Stimulated activated effector memory CD8-positive, alpha-beta T cell treated with anti-CD3 and anti-CD28 coated beads, Interleukin-12 subunit alpha, Interleukin-12 subunit beta, amount 100 ng/mL, for 72 hours (primary cell): ENCODE measurements around the gene EEFSEC.

ENCODE experiments used
- ATAC-seq: fragments of 150-1000 bp; cut with Tn5 transposase; 2 replicates; pipeline ENCODE4 v1.10.0; 2021
- DNase-seq, 2 donors: peaks; one replicate each; pipeline ENCODE4 v3.0.0; 2021 to 2022; ENCODE audit warnings: low spot score in 2 of 2
- H3K27ac Mint-ChIP-seq: one replicate; pipeline ENCODE4 v1.8.0; 2022; ENCODE audit warnings: mild to moderate bottlenecking, mixed read lengths
- H3K36me3 Mint-ChIP-seq: one replicate; pipeline ENCODE4 v1.8.0; 2022; ENCODE audit warnings: mild to moderate bottlenecking, mixed read lengths
- H3K4me1 Mint-ChIP-seq: one replicate; pipeline ENCODE4 v1.8.0; 2022; ENCODE audit warnings: mixed read lengths
- H3K4me3 Mint-ChIP-seq: one replicate; pipeline ENCODE4 v1.8.0; 2022; ENCODE audit warnings: mild to moderate bottlenecking, mixed read lengths
- H3K9me3 Mint-ChIP-seq: one replicate; pipeline ENCODE4 v1.8.0; 2022; ENCODE audit warnings: mixed read lengths

The EEFSEC gene

DNA sequence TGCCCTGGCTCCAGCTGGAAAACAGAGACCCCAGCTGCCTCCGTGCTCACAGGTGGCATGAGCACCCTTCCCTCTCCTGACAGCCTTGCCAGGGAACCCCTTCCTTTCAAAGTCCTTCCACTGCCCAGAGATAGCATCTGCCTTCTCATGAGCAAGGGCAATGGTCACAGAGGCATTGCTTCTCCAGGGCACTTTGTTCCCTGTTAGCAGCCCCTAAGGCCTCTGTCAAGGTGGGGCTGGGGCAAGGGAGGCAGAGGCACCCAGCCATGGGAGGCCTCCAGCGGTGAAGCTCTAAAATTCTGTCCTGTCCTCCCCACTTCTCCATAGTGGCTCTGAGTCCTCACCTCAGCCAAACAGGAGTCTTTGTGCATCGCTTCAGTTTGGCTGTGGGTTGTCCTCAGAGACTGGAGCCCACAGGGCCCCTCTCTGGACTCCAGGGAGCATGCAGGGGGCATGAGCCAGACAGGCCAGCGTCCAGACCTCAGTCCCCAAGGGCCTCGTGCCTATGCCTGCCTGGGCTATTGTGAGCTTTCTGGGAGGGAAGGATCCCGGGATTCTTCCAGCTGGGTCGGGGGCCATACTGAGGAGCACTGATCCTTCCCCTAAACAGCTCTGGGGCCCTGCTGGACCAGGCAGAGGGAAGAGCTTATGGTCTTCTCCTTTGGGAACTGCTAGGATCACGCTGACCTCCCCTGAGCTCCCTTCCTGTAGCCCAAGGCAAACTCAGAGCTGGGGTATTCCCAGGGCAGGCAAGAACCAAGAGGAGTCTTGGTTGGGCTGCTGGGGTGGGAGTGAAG, 206.8 kb downstream of the EEFSEC start:
- Mint-ChIP-seq H3K27ac (peak overlapping the region; percentile 12), H3K36me3 (no peaks in the 10 kb centered on the region), H3K4me3 (no peak overlapping the region), H3K9me3 (no peaks in the 10 kb centered on the region), H3K4me1 (no peaks in the 10 kb centered on the region)
- no peak for ATAC-seq
- DNase-seq: no peak

DNA sequence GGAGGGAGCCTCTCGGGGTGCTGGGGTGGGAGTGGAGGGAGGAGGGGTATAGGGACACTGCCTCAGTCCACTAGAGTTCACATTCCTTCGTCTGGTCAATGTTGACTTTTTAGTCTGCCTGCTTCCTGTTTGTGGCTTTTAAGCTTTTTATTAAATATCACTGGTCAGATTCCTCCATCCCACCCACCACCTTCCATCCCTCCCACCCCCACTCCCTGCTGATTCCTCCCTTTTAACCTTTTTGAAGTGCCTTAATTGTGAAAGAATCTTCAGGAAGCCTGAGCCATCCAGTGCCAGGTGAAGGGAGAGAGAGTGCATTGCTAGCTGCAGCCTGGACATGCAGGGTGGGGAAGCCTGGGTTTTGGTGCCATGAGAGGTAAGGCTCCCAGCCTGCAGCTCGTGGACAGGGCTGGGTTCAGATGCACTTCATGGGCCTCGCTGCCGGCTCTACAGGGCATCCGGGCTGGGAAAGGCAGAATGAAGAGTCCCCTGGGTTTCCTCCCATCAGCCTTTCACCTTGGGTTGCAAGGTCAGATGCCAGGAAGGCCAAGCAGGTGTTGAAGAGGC, 207.5 kb downstream of the EEFSEC start:
- H3K36me3 Mint-ChIP-seq: no peaks in the 10 kb centered on the region
- H3K27ac Mint-ChIP-seq: peak overlapping the region; percentile 12
- H3K9me3 Mint-ChIP-seq: no peaks in the 10 kb centered on the region
- DNase-seq: no peak
- peaks cover 1% of the 10 kb centered on the region for H3K4me1 Mint-ChIP-seq
- ATAC-seq: no peak
- no peak overlapping the region for H3K4me3 Mint-ChIP-seq

DNA sequence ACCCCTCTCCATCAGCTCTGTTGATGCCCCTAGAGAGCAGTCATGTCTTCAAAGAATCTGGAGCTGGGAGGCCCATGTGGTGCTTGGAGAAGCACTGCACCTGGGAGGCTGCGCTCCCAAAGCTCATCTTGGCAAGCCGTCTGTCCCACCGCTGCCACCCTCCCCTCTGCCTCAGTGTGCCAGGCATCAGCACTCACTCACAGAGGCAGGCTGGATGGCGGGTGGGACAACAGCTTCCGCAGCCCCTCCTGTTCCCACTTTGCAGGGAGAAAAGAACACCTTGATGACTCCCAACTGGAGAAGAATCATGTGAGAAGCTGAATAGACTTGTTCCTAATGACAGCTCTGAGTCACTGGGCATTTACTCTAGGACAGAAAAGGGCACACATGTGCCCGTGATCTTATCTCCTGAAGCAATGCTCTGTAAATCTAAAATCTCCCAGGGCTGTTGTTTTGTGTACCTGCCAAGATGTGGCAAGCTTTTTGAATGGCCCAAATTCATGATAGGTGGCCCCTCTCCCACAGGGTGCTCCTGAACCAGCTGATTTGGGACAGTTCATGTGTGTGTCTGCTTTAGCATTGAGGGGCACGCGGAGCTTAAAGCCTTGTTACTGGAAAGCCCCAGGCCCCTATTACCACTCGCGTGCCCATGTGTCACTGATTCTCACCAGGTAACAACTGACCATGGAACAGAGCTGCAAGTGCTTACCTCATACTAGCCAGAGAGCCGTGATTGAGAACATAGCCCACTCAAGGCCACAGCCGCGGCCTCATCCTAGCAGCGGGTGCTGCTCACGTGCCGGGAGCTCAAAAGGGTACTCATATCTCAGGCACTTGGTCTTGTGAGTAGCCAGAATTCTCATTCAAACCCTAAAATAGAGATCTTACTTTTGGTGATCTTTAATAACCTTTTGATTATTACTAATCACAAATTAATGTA, 209.0 kb downstream of the EEFSEC start:
- peak overlapping the region; percentile 10 for H3K27ac Mint-ChIP-seq
- H3K4me3 Mint-ChIP-seq: no peak overlapping the region
- ATAC-seq (no peak), DNase-seq (no peak)
- peaks cover 13% of the 10 kb centered on the region for H3K4me1 Mint-ChIP-seq
- H3K36me3 Mint-ChIP-seq: no peaks in the 10 kb centered on the region
- no peaks in the 10 kb centered on the region for H3K9me3 Mint-ChIP-seq

DNA sequence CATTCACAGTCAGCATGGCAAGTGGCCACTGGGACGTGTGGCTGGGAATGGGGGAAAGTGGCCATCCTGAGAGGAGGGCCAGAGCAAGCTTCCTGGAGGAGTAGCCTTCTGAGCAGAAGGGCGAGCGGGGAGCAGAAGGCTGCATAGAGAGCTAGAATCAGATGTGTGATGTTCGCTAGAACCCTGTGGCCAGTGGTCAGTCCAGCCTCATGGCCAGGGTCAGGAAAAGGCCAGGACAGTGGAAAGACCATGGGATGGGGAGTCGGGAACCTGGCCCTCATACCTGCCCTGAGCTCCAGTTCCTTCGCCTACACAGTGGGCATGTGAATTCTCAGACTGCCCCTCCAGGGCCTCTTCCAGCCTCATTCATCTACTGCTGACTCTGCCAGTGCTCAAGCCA, 211.0 kb downstream of the EEFSEC start:
- H3K4me1 Mint-ChIP-seq: peaks cover 13% of the 10 kb centered on the region
- H3K9me3 Mint-ChIP-seq: no peaks in the 10 kb centered on the region
- DNase-seq: no peak
- no peak overlapping the region for H3K4me3 Mint-ChIP-seq
- peak overlapping the region; percentile 68 for H3K27ac Mint-ChIP-seq
- no peak for ATAC-seq
- no peaks in the 10 kb centered on the region for H3K36me3 Mint-ChIP-seq

DNA sequence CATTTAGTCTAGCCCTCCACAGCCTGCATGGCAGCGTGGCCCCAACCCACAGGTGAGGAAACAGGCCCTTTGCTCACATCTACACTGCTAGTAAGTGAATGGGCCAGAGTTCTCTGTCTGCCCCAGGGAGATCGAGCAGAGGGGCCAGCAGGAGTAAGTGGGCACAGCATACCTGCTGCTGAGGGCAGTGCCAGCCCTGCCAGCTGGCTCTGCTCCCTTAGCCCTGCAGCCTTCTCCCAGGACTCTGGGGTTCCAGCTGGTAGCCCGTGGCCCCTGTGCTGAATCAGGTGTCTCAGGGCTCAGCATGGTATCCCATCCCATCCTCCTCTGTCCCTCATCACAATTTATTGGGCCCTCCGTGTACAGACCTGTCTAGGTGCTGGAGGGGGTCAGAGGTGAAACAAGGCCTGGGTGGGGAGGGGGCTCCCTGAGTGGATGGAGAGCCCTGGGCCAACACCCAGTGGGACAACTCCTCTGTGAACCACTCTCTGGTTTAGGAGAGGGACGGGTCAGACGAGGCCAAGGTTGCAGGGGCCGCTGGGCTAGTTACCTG, 211.6 kb downstream of the EEFSEC start:
- ATAC-seq: no peak
- H3K36me3 Mint-ChIP-seq: no peaks in the 10 kb centered on the region
- no peak for DNase-seq
- H3K4me3 Mint-ChIP-seq: no peak overlapping the region
- peaks cover 17% of the 10 kb centered on the region for H3K4me1 Mint-ChIP-seq
- H3K27ac Mint-ChIP-seq: peak overlapping the region; percentile 68
- H3K9me3 Mint-ChIP-seq: no peaks in the 10 kb centered on the region

DNA sequence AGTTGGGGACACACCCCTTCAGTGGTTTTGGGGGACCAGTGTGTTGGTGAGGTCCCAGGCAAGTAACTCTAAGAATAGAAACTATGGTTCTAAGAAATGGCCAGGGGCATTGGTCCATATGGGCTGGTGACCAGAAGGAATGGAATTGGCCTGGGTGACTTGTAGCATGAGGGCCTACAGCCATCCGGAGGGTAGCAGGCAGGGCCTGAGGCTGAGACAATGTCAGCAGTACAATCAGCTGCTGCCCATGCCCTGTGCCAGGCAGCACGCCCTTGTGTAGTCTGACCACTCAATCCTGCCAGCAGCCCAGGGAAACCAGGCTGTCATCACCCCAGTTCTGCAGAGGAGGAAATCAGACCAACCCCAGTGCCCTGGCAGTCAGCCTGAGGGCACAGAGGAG, 212.9 kb downstream of the EEFSEC start:
- Mint-ChIP-seq H3K4me3 (no peak overlapping the region), H3K36me3 (no peaks in the 10 kb centered on the region), H3K27ac (peak overlapping the region; percentile 70), H3K4me1 (peaks cover 18% of the 10 kb centered on the region), H3K9me3 (no peaks in the 10 kb centered on the region)
- no peak for DNase-seq
- ATAC-seq: peak; percentile 5

DNA sequence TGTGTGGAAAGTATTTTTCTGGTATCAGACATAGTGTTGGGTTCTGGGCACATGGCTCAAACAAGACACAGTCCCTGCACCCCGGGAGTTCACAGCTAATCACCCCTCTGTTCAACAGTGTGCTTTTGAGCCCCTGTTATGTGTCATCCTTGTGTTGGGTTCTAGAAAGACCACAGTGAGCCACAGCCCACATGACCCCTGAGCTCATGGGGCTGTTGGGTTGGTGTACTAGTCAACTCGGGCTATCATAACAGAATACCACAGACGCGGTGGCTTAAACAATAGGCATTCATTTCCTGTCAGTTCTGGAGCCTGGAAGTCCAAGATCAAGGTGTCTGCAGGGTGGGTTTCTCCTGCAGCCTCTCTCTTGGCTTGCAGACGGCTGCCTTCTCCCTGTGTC, 213.4 kb downstream of the EEFSEC start:
- Mint-ChIP-seq H3K9me3 (no peaks in the 10 kb centered on the region), H3K27ac (peak overlapping the region; percentile 70), H3K4me3 (no peak overlapping the region), H3K36me3 (no peaks in the 10 kb centered on the region), H3K4me1 (peaks cover 18% of the 10 kb centered on the region)
- DNase-seq: no peak
- peak; percentile 58 for ATAC-seq

DNA sequence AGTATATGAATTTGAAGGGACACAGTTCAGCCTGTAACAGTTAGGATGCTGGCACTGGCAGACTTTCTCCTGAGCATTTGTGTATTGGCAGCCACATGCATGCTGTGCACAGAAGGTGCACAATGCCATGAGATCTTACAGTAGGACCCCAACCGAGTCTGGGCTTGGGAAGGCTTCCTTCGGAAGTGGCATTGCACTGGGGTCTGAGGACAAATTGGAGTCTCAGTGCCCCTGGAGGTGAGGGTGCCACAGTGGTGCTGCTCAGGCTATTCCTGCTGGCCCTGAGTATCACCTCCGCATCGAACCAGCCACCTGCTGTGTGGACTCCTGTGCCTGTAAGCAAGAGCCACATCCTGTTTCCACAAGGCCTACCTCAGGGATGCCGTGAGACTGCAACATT, 213.9 kb downstream of the EEFSEC start:
- H3K27ac Mint-ChIP-seq: peak overlapping the region; percentile 43
- ATAC-seq (no peak), DNase-seq (no peak)
- H3K4me1 Mint-ChIP-seq: peaks cover 19% of the 10 kb centered on the region
- no peak overlapping the region for H3K4me3 Mint-ChIP-seq
- H3K9me3 Mint-ChIP-seq: no peaks in the 10 kb centered on the region
- no peaks in the 10 kb centered on the region for H3K36me3 Mint-ChIP-seq

DNA sequence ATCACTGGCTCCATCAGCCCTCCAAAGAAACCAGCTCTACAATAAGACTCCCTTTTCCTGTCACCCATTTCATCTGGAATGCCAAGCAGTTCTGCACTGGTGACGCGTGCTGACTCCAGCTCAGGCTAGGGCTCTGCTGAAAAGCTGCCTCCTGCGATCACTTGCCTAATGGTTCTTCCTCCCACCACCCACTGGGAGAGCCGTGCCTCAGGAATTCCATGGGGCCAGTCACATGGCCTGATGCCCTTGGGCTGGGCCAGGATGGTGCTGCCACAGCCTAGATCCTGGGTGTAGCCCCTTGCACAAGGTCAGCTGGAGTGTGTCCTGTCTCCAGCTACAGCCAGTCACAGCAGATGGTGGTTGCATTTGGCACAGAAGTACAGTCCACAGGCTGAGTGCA, 214.5 kb downstream of the EEFSEC start:
- no peak for DNase-seq
- Mint-ChIP-seq H3K4me3 (no peak overlapping the region), H3K27ac (peak overlapping the region; percentile 43), H3K9me3 (no peaks in the 10 kb centered on the region), H3K4me1 (peaks cover 24% of the 10 kb centered on the region), H3K36me3 (no peaks in the 10 kb centered on the region)
- ATAC-seq: no peak

DNA sequence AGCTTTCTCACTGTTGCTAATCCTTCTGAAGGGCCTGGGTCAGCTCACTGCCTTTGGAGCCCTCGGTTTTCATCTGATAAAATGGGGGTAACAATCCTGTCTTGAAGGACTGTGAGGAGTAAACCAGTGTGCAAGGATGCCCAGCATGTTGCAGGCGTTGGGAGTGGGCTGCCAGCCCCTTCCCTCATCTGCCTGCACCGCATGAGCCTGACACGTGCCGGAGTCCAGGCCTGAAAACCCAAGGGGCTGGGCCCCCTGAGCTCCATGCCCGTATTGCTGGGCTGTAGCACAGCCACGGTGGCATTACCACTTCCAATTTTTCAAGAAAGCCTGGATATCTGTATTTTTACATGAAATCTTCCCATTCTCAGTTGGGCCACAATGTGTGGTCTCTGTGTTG, 215.3 kb downstream of the EEFSEC start:
- Mint-ChIP-seq H3K27ac (no peak overlapping the region), H3K4me3 (no peak overlapping the region), H3K9me3 (no peaks in the 10 kb centered on the region), H3K4me1 (peaks cover 27% of the 10 kb centered on the region), H3K36me3 (no peaks in the 10 kb centered on the region)
- DNase-seq (no peak), ATAC-seq (no peak)

DNA sequence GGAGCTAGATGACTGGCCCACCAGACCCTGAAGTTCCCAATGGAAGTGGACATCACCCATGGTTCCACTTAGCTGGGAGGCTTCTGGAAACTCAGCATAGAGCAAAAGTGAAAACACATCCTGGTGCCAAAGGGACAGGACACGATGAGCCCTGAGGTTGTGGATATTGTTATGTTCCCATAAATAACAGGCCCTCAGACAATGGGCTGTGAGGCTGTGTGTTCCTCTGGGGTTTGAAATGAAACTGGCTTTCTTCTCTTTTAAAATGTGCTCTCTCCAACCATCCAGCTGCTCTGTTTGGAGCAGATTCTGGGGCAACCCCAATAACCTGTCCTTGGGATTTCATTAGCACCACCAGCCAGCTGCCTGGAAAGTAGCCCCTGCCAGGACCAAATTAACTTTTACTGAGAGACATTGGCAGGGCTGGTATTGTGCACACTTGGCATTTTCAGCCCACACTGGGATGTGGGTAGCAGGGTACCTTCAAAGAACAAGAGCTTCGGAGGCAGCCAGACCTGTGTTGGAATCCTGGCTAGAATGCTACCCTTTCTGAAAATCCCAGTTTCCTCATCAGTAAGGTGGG, 215.9 kb downstream of the EEFSEC start:
- no peaks in the 10 kb centered on the region for H3K36me3 Mint-ChIP-seq
- H3K4me1 Mint-ChIP-seq: peaks cover 27% of the 10 kb centered on the region
- H3K4me3 Mint-ChIP-seq: no peak overlapping the region
- no peaks in the 10 kb centered on the region for H3K9me3 Mint-ChIP-seq
- ATAC-seq (no peak), DNase-seq (no peak)
- H3K27ac Mint-ChIP-seq: no peak overlapping the region

DNA sequence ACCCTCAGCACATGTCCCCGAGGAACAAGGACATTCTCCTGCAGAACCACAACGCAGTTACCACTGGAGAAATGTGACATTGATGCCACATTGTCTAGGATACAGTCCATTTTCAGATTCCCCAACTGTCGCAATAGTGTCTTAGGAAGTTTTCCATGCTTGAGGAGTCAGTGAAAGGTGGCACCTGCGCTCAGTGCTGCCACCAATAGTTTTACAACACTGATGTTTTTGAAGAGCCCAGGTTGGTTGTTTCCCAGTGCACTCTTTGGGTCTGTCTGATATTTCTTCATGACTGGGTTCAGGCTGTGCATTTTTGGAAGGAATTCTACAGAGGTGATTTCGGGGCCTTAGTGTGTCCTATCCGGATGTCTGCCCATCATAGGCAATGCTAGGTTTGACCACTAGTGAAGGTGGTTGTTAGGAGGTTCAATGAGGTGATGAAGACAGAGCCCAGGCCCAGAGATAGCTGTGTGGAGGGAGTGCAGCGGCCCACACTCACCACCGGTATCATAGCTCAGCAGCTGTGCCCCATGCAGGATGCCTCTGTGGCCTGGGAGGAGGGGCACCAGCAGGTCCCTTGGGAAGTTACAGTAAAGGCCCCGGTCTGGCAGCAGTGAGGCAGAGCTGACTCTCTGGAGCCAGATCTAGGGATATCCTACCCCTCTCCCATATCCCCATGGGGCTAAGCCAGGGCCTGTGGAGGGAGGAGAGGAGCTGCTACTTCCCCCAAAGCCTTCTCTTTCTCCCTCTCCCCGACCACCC, 216.8 kb downstream of the EEFSEC start:
- H3K4me3 Mint-ChIP-seq: no peak overlapping the region
- H3K36me3 Mint-ChIP-seq: no peaks in the 10 kb centered on the region
- DNase-seq: no peak
- ATAC-seq: no peak
- H3K27ac Mint-ChIP-seq: peak overlapping the region; percentile 6
- H3K4me1 Mint-ChIP-seq: peaks cover 27% of the 10 kb centered on the region
- H3K9me3 Mint-ChIP-seq: no peaks in the 10 kb centered on the region

DNA sequence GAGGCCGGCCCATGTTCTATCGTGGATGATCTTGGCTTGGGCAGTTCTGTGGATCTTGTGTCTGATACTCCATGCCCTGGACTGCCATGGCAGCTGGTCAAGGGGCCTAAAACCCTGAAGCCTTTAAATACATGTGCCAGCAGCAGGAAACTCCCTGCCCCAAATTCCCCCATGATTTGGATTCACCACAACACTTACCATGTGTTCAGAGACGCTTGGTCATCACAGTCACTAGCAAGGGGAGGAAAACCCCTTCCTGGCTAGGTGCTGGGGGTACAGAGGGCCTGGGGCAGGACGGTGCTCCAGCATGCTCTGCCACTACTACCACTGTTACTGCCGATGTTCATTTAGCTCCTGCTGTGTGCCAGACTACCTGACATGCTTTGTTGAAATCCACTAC, 219.0 kb downstream of the EEFSEC start:
- H3K27ac Mint-ChIP-seq: peak overlapping the region; percentile 84
- H3K4me1 Mint-ChIP-seq: peaks cover 14% of the 10 kb centered on the region
- no peak overlapping the region for H3K4me3 Mint-ChIP-seq
- no peaks in the 10 kb centered on the region for H3K9me3 Mint-ChIP-seq
- DNase-seq (no peak), ATAC-seq (peak; percentile 67)
- no peaks in the 10 kb centered on the region for H3K36me3 Mint-ChIP-seq

DNA sequence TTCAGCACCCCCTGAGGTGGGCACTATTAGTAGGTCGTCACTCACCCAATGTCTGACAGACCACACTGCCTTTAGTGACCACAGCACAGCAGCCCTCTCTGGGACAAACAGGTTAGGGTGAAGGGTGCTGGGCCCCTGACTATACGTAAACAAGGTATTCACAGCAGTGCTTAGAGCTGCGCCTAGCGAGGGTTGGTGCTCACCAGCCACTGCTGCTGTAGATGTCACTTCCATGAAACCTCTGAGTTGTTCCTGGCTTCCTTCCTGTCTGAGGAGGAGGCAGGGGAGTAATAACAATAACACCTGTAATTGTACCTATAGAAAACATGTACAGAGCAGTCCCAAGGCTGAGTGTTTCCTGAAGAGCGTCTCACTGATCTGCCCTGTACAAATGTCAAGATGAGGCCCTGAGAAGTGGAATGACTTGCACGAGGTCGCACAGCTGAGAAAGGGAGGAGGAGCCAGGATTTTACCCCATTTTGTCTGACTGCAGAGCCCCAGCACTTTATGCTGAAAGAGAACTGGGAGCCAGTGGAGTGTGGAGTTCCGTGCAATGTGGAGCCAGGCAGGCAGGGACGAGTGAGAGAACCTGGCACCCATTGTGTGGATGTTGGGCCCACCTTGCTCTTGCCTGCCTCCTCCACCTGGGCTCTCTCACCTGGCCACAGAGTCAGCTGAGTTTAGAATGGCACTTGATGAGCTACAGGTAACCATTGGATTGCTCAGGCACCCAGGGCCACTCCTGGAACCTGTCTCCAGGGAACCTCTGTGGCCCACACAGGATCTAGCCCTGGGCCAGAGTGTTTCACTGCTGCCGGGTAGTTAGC, 219.6 kb downstream of the EEFSEC start:
- Mint-ChIP-seq H3K4me1 (peaks cover 14% of the 10 kb centered on the region), H3K27ac (peak overlapping the region; percentile 84), H3K9me3 (no peaks in the 10 kb centered on the region), H3K4me3 (no peak overlapping the region), H3K36me3 (no peaks in the 10 kb centered on the region)
- ATAC-seq (peak; percentile 12), DNase-seq (no peak)
